HG02623 (cell line): Measurements from ENCODE around the gene IQSEC1.
"Not testable (repeated sequence)": the region's sequence is repeated elsewhere in the genome, so short reads cannot be mapped to it uniquely, and the experiment has no call there.

Experiments
- ATAC-seq: cut with Tn5 transposase; IDR thresholded peaks from one replicate; pipeline ENCODE4 v1.9.1; 2021; ENCODE audit warnings: moderate library complexity; ENCODE audit not compliant: unreplicated experiment

IQSEC1 gene

GRCh38 chr3:12882336-12883310 is 190.6 kb downstream of the IQSEC1 start:
- no peak for ATAC-seq

GRCh38 chr3:12881858-12882257 is 191.4 kb downstream of the IQSEC1 start:
- not testable (repeated sequence) for ATAC-seq

- no peak for ATAC-seq
Measured at GRCh38 chr3:12879191-12879815, 193.9 kb downstream of the IQSEC1 start.

GRCh38 chr3:12878758-12879157 is 194.5 kb downstream of the IQSEC1 start:
- ATAC-seq, result not testable (repeated sequence)

GRCh38 chr3:12878141-12878574 is 195.1 kb downstream of the IQSEC1 start:
- ATAC-seq, result no peak

- ATAC-seq, result no peak
Measured at GRCh38 chr3:12877040-12877439, 196.2 kb downstream of the IQSEC1 start.

- ATAC-seq, result no peak
Measured at GRCh38 chr3:12875857-12876836, 197.1 kb downstream of the IQSEC1 start.

- no peak for ATAC-seq
Measured at GRCh38 chr3:12871404-12871983, 201.7 kb downstream of the IQSEC1 start.

- peak; percentile 48 for ATAC-seq
Measured at GRCh38 chr3:12870942-12871341, 202.3 kb downstream of the IQSEC1 start.

- no peak for ATAC-seq
Measured at GRCh38 chr3:12869035-12869621, 204.1 kb downstream of the IQSEC1 start.

- ATAC-seq, result peak; percentile 49
Measured at GRCh38 chr3:12868039-12869034, 204.9 kb downstream of the IQSEC1 start.

- no peak for ATAC-seq
Measured at GRCh38 chr3:12866836-12867235, 206.4 kb downstream of the IQSEC1 start.

GRCh38 chr3:12865271-12865670 is 208.0 kb downstream of the IQSEC1 start:
- no peak for ATAC-seq

- ATAC-seq, result no peak
Measured at GRCh38 chr3:12862387-12862786, 210.8 kb downstream of the IQSEC1 start.

- no peak for ATAC-seq
Measured at GRCh38 chr3:12861611-12862010, 211.6 kb downstream of the IQSEC1 start.

- no peak for ATAC-seq
Measured at GRCh38 chr3:12859840-12860239, 213.4 kb downstream of the IQSEC1 start.

GRCh38 chr3:12856626-12857025 is 216.6 kb downstream of the IQSEC1 start:
- ATAC-seq, result no peak

- no peak for ATAC-seq
Measured at GRCh38 chr3:12854565-12854964, 218.7 kb downstream of the IQSEC1 start.

- ATAC-seq, result not testable (repeated sequence)
Measured at GRCh38 chr3:12853847-12854246, 219.4 kb downstream of the IQSEC1 start.
